ENCODE results near the gene FHOD1. TPM values are rescaled to one million over a fixed set of nuclear protein-coding genes. Genes with fewer than 3 reads are reported as not detected.
A peak's percentile ranks its signal among the peaks of the same experiment; 100 is the strongest.

FHOD1 gene
- total and polyA plus RNA-seq, 2 of the 13 experiments (the other 11 are each of a cell fraction or from before 2014, with no cell fraction given), result 20.0 to 20.8 TPM

- peak; percentile 41; the same call in 1 of the 2 replicates for TF ChIP-seq ONECUT2 (CRISPR knock-in tag; IDR thresholded peaks at IDR 0.05)
- TF ChIP-seq ZMYM2 (CRISPR knock-in tag; IDR thresholded peaks at IDR 0.05), result no peak
- no peak for TF ChIP-seq ZNF713 (CRISPR knock-in tag; IDR thresholded peaks at IDR 0.05)
- no peak; the same call in 1 of the 2 replicates for TF ChIP-seq NR2F2 (IDR thresholded peaks at IDR 0.05; ENCODE audit: borderline replicate concordance, low read depth)
- TF ChIP-seq FOSL1 (CRISPR knock-in tag; IDR thresholded peaks at IDR 0.05; ENCODE audit: borderline replicate concordance), result no peak
- TF ChIP-seq SPEN (CRISPR knock-in tag; IDR thresholded peaks at IDR 0.05; ENCODE audit: low read depth), result 0 out of 2 replicates have a peak, but pooled peaks have one; percentile 41
- TF ChIP-seq PBX3 (CRISPR knock-in tag; IDR thresholded peaks at IDR 0.05; ENCODE audit: borderline replicate concordance), result no peak
- peak; percentile 40; the same call in 1 of the 2 replicates for TF ChIP-seq ZNF510 (CRISPR knock-in tag; IDR thresholded peaks at IDR 0.05; ENCODE audit: low read depth)
- TF ChIP-seq THAP11 (CRISPR knock-in tag; IDR thresholded peaks at IDR 0.05), result peak; percentile 45; the same call in 1 of the 2 replicates
- TF ChIP-seq MIER2 (CRISPR knock-in tag; IDR thresholded peaks at IDR 0.05), result no peak
- no peak for TF ChIP-seq ZNF770 (CRISPR knock-in tag; IDR thresholded peaks at IDR 0.05)
- no peak for TF ChIP-seq ZNF530 (CRISPR knock-in tag; IDR thresholded peaks at IDR 0.05; ENCODE audit: low read depth)
- peak; percentile 35; the same call in 1 of the 2 replicates for TF ChIP-seq ZNF143 (CRISPR knock-in tag; IDR thresholded peaks at IDR 0.05)
- no peak for TF ChIP-seq MAFK (conservative IDR thresholded peaks at IDR 0.05 in 1 of 2, IDR thresholded peaks at IDR 0.05 in 1 of 2; ENCODE audit: low read length in 2 of 2)
- TF ChIP-seq HNRNPLL (IDR thresholded peaks at IDR 0.05; ENCODE audit: low read depth, low read length, poor library complexity, severe bottlenecking), result peak; percentile 68
- TF ChIP-seq ELF4 (CRISPR knock-in tag; IDR thresholded peaks at IDR 0.05; ENCODE audit: borderline replicate concordance), result no peak
- no peak for TF ChIP-seq ZNF839 (CRISPR knock-in tag; IDR thresholded peaks at IDR 0.05; ENCODE audit: borderline replicate concordance)
- TF ChIP-seq ZNF598 (CRISPR knock-in tag; IDR thresholded peaks at IDR 0.05; ENCODE audit: borderline replicate concordance), result peak; percentile 54; the same call in 1 of the 2 replicates
- TF ChIP-seq PRDM15 (CRISPR knock-in tag; IDR thresholded peaks at IDR 0.05), result no peak
- TF ChIP-seq YEATS2 (CRISPR knock-in tag; IDR thresholded peaks at IDR 0.05; ENCODE audit: borderline replicate concordance), result peak; percentile 61
- no peak for TF ChIP-seq CREB1 (IDR thresholded peaks at IDR 0.05)
- TF ChIP-seq CREB1 (CRISPR knock-in tag; IDR thresholded peaks at IDR 0.05), result no peak
- peak; percentile 73 for TF ChIP-seq POLR2G (IDR thresholded peaks at IDR 0.05; ENCODE audit: low read depth, low read length)
These were observed at the start of gene FHOD1 (continued) for GRCh38 chr16:67247192-67248072.
